CD4-positive, alpha-beta T cell treated with Interleukin-10 for 1 hour (primary cell): Measurements from ENCODE around the gene SERPINA4.

ENCODE experiments used
- DNase-seq: peaks from one replicate; pipeline ENCODE4 v3.0.0-alpha.2; 2020

SERPINA4 gene

DNA sequence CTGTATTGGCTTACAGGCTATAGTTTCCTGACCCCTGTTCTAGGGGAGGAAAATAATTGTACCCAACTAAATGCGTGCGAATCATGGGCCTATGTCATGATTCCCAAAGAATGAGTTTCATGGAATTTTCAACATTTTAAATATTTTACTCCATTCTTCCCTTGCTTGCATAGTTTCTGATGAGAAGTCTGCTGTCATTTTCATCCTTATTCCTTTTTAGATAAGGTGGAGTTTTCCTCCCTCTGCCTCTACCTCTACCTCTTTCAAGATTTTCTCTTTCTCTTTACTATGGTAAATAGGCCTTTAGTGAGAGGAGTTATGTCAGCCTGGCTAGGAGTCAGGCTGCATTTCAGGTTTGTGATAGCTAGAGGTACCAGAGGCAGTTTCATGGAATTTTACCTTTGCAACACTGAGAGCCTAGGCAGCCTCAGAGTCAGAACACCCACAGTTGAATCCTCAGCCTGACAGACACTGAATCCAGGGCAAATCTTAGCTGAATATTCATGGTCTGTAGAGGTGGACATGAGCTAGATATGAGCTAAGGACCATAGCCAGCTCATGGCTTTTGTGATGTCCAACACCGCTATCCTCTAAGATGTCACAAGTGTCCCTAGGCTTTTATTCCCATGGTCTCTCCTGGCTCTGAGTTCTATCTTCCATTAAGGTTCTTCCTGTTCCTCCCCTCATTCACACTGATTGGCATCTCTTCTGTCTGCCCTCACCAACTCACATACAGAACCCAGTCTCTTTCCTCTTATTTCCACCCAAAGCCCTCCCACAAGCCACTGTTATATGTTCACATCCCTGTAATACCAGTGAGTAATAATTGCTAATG lies 57.0 kb downstream of the SERPINA4 start:
- DNase-seq = no peak

GRCh38 chr14:94619297-94619696 lies 58.1 kb downstream of the SERPINA4 start:
- no peak for DNase-seq
